Measurements from ENCODE around the gene HECW1.

HECW1 gene

GRCh38 chr7:43384616-43385308 is 272.3 kb downstream of the HECW1 start:
- no peak for DNase-seq

GRCh38 chr7:43385309-43385680 is 272.8 kb downstream of the HECW1 start:
- no peak for DNase-seq

GRCh38 chr7:43385856-43386255 is 273.4 kb downstream of the HECW1 start:
- DNase-seq, result no peak

- DNase-seq, result no peak
Measured at GRCh38 chr7:43387932-43388331, 275.5 kb downstream of the HECW1 start.

- no peak for DNase-seq
Measured at GRCh38 chr7:43390576-43390975, 278.1 kb downstream of the HECW1 start.

GRCh38 chr7:43391518-43391917 is 279.1 kb downstream of the HECW1 start:
- no peak for DNase-seq

- DNase-seq, result no peak
Measured at GRCh38 chr7:43392638-43393330, 280.3 kb downstream of the HECW1 start.

GRCh38 chr7:43394441-43395130 is 282.1 kb downstream of the HECW1 start:
- no peak for DNase-seq

- DNase-seq, result no peak
Measured at GRCh38 chr7:43395351-43395750, 282.9 kb downstream of the HECW1 start.

GRCh38 chr7:43396187-43396740 is 283.8 kb downstream of the HECW1 start:
- no peak for DNase-seq

GRCh38 chr7:43398831-43399230 is 286.4 kb downstream of the HECW1 start:
- no peak for DNase-seq

- no peak for DNase-seq
Measured at GRCh38 chr7:43405948-43406347, 293.5 kb downstream of the HECW1 start.

GRCh38 chr7:43406961-43407360 is 294.5 kb downstream of the HECW1 start:
- DNase-seq, result no peak

GRCh38 chr7:43408981-43409380 is 296.5 kb downstream of the HECW1 start:
- DNase-seq, result no peak

GRCh38 chr7:43417455-43417854 is 305.0 kb downstream of the HECW1 start:
- no peak for DNase-seq

- DNase-seq, result no peak
Measured at GRCh38 chr7:43430411-43430810, 318.0 kb downstream of the HECW1 start.

- no peak for DNase-seq
Measured at GRCh38 chr7:43431020-43431595, 318.7 kb downstream of the HECW1 start.

GRCh38 chr7:43433639-43434038 is 321.2 kb downstream of the HECW1 start:
- no peak for DNase-seq

GRCh38 chr7:43437001-43437400 is 324.6 kb downstream of the HECW1 start:
- no peak for DNase-seq

GRCh38 chr7:43438897-43439479 is 326.5 kb downstream of the HECW1 start:
- DNase-seq, result no peak

GRCh38 chr7:43439631-43440401 is 327.4 kb downstream of the HECW1 start:
- peak; percentile 37 for DNase-seq
